GM18520 (cell line): ENCODE data around the gene CFAP69.
"Not testable (repeated sequence)": the region's sequence is repeated elsewhere in the genome, so short reads cannot be mapped to it uniquely, and the experiment has no call there.

Experiments
- ATAC-seq: cut with Tn5 transposase; IDR thresholded peaks from one replicate; pipeline ENCODE4 v1.9.1; 2021; ENCODE audit not compliant: unreplicated experiment

Gene CFAP69

DNA sequence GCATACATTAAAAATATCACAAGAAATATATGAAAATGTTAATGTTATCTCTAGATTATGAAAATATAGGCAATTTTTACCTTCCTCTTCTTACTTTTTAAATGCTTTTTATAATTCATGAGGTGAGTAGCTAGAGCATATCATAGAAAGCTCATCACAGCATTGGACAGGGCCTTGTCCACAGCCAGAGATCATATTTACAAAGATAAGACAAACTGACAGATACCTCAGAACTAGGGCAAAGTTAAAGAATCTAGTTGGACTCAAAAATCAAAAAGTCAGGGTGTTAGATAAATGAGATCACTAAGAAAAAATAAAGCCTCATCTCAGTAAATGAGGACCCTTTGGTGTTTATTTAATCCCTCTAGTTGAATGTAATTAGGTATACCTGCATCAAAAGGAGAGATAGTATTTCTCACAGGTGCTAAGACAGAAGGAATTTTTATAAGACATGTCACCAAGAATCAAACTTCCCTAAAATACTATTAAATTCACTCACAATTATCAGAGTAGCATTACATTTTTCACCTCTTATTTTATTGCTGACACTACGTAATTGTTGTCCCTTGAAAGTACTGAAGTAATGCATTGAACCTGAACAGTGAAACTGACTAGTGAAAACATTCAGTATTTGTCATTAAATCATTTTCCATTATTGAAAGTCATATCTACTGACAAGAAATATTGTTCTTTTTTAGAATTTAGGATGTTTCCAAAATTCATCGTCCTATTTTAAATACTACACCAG lies 25.6 kb downstream of the CFAP69 start:
- ATAC-seq: no peak

DNA sequence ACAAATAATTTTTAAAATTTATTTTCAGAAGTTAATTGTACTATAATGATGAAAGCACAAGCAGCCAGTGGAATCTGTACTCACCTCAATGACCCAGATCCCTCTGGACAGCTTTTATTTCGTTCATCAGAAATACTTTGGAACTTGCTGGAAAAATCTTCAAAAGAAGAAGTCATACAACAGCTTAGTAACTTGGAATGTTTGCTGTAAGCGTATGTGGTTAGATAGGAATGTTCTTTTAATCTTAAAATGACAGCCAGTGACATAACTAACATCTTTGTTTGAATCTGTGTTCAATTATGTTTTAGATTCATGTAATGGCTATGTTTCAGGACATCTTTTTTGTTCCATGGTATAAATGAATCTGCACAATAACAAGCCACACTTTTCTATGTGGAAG lies 26.8 kb downstream of the CFAP69 start:
- ATAC-seq: no peak

DNA sequence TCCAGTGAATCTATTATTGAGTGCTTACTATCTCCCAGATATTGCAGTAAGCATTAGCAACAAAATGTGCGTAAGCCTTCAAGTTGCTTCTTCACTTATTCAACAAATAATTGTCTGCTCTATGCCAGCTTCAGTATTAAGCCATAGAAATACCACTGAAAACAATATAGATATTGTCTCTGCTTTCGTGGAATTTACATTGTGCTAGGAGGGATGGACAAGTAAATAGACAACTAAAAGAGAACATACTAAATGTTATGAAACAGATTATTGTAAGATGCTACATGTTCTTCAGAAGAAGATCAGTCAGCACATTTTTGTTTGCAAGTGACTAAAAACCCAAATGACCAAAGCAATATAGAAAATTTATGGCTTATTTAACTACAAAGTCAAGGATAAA lies 27.3 kb downstream of the CFAP69 start:
- ATAC-seq: no peak

DNA sequence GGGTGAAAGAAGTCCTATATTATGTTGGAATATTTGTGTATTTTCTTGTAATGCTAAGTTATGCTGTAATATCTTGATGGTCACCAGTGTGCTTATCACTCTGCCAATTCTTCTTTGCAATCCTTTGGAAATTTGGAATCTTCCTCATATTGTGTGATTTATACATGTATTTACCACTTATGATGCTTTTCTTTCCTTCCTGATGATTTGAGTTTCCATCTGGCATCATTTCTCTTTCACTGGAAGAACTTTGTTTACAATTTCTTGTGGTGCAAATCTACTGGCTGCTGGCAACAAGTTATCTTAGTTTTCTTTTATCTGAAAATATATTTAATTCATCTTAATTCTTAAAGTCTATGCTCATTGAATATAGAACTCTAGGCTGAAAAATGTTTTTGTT lies 29.2 kb downstream of the CFAP69 start:
- no peak for ATAC-seq

DNA sequence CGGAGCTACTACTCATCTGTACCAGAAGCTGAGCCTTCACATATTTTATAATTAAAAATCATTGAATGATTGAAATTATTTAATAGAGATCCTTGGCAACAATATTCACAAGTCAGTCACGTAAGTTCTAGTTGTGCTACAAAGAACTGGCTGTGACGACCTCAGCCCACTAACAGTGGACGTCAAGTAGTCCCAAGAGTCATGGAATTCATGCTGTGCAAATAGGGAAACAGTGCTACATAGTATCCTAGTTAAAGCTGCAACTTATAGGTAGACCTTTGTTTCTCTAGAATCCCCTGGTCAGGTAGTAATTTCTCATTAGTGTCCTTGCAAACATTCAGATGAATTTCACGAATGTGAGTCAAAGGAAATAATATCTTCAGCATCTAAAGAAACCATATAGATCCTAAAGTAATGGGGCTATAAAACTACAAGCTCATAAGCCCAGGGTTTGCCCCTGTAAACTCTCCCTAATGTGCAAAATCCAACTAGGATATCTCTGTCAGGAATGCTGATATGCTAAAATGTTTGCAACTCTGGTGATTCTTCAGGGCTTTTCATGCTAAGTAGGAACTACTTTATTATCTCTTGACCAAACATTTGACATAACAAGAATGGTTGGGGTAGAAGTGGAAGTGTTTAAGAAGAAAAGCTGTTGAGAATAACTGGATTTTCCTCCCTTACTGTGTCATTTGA lies 31.2 kb downstream of the CFAP69 start:
- no peak for ATAC-seq

DNA sequence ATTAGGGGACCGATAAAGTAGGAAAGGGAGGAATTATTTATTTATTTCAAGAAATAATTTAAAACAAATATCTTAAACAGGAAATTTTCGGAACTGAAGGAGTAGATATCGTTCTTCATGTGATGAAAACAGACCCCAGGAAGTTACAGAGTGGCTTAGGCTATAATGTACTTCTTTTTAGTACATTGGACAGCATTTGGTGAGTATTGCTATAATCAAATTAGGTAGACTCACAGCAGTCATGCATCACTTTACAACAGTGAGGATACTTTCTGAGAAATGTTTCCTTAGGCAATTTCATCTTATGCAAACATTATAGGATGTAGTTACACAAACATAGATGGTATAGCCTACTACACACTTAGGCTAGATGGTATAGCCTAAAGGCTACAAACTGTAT lies 43.2 kb downstream of the CFAP69 start:
- ATAC-seq: no peak

DNA sequence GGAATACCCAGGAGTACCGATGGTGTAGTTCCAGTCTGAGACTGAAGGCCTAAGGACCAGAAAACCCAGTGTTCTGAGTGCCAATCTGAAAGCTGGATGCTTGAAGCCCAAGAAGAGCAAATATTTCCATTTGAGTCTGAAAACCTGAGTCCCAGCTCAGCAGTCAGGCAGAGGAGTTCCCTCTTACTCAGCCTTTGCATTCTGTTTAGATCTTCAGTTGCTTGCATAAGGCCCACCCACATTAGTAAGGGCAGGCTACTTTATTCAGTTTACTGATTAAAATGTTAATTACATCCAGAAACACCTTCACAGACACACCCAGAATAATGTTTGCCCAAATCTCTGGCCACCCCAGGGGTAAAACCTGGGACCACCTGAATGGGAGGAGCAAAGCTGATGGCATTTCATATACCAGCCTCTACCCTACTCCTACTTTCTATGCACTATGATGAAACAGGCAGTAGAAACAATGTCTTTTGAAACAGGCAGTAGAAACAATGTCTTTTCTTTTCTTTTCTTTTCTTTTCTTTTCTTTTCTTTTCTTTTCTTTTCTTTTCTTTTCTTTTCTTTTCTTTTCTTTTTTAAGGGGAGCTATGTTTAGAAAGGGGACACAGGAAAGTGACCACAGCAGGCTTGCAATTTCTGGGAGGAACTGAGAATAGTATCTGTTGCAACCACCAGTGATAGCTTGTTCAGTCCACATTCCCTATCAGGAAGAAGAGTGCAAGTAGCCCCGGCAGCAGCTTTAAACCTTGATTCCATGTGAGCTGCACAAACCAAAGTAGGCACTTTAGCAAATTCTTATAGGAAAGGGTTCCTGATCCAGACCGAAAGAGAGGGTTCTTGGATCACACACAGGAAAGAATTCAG lies 45.5 kb downstream of the CFAP69 start:
- ATAC-seq: no peak

DNA sequence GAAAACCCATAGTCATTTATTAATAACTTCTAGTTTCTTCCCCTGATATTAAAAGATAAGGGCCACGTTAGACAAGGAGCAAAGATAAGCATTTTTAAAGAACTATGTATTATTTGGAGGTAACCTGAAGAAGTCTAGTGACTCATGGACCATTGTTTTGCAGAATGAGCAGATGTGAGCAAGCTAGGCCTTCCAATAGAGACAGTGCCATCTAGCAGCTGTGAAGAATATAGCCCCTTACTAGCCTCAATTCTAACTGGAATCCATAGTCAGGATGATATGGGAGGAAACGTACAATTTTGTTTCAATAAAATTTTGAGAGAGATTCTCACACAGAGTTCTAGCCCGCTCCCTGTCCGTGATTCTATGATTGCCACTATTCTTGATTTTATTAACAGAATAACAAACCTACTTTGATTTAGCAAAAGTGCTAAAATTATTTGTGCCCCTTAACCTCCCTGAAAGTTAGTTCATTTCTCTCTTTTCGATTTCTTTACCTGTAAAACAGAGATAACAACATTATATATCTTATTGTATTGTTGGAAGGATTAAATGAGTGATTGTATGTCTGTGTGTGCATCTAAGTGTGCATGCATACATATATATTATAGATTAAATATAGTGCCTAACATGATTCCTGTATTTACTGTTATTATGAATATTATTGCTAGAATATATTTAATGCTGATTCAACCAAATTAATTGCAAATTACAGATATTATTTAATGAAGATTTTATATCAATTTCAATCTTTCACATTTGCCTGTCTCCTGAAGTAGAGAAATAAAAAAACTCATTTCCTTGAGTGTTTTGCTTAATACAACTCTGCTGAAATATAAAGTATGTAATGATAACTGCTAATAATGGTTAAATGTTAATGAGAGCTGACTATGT lies 53.4 kb downstream of the CFAP69 start:
- peak; percentile 91 for ATAC-seq

DNA sequence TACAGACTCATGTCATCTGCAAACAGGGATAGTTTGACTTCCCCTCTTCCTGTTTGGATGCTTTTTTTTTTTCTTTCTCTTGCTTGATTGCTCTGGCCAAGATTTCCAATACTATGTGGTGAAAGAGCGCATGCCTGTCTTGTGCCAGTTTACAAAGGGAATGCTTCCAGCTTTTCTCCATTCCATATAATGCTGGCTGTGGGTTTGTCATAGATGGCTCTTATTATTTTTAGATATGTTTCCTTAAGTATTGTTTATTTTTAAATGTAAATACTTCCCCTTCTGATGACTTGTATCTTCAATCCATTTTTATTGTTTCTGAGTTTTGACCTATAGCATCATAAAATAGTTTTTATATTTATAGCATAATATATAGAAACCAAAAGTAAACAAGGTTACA lies 58.3 kb downstream of the CFAP69 start:
- no peak for ATAC-seq

DNA sequence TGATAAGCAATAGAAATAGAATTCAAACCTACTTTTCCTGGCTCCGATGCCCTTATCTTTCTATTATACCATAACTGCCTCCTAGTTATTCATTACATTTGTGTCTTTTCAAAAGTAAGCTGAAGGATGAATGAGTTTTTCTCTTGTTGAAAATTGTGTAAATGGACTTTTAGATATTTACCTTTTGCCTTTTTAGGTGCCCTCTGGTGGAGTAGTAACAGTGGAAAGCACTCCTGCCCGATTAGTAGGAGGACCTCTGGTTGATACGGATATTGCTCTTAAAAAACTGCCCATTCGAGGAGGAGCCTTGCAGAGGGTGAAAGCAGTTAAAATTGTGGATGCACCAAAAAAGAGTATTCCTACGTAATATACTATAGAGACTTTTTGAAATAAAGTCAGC lies 64.9 kb downstream of the CFAP69 start:
- ATAC-seq: no peak

DNA sequence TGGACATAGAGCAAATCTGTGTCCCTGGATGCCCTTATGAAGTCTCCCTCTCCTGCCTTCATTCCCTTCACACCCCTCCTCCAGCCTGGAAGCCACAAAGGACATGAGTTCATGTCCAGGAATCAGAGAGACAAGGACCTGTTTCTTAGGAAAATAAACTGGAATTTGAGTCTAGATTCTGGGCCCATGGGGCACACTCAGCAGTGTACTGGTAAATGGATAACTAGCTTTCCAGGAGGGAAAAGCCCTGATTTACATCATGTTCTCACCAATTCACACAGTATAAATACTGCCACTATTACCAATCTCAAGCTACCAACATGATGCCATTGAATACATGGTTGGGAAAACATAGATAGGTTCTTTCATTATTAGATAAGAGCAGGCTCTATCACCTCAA lies 66.2 kb downstream of the CFAP69 start:
- no peak for ATAC-seq

DNA sequence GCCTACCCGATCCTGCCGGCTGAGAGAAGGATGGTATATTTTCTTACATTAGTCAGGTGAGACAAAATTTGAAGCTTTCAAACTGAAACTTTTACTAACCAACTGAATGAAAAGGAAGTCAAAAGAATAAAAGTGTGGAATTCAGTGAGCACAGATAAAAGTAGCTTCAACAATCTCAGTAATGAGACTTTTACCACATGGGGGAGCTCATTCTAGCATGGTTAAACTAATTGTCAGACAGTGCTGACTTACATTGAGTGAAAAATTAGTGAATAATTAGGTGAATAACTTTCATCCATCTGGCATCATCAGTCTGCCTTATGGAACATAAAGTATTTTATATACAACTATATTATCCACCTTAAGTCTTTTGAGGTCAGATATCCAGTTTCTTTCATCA lies 67.8 kb downstream of the CFAP69 start:
- no peak for ATAC-seq

DNA sequence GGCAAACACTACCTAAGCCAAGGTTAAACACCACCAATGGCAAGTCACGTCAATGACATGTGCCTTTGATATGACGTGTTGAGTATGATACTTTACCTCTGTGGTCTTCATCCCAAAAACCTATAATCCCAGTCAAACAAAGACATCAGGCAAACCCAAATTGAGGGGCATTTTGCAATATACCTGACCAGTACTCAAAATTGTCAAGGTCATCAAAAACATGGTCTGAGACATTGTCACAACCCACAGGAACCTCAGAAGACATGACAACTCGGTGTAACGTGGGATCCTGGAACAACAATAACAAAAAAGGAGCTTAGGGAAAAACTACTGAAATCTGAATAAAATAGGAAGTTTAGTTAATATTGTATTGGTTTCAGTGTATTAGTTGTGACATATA lies 68.9 kb downstream of the CFAP69 start:
- no peak for ATAC-seq

DNA sequence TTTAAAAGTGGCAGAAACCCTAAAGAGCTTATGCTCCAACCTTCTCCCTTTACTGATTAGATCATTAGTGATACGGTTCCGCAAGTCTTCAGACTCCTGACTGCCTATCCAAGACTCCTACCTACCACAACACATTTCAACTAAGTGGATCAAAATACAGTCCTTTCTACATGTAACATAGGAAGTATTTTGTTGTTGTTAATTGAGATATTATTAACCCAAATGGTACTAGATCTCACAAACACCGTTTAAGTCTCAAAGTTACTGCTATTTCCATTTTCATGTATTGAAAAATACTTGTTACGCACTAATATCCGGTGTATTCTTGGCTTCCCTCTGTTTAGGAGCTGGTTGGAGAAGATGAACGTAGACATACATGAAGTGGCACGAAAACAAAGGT lies 75.0 kb downstream of the CFAP69 start:
- no peak for ATAC-seq

DNA sequence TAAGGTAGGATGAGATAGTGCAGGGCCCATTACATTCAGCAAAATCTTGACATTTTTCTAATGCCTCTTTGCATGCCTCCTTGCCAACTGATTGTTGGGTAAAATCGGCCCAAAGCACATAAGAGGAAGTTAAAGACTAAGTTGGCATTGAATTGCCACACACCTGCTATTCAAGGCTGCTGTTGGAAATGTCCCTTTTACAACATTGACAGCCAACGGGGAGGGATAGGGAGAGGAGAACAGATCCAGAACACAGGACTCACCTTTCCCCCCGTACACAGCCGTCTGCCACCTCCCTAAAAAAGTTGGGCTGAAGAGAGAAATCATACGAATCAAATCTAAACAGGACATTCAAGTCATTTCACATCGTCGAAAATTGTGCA lies 75.4 kb downstream of the CFAP69 start:
- no peak for ATAC-seq

DNA sequence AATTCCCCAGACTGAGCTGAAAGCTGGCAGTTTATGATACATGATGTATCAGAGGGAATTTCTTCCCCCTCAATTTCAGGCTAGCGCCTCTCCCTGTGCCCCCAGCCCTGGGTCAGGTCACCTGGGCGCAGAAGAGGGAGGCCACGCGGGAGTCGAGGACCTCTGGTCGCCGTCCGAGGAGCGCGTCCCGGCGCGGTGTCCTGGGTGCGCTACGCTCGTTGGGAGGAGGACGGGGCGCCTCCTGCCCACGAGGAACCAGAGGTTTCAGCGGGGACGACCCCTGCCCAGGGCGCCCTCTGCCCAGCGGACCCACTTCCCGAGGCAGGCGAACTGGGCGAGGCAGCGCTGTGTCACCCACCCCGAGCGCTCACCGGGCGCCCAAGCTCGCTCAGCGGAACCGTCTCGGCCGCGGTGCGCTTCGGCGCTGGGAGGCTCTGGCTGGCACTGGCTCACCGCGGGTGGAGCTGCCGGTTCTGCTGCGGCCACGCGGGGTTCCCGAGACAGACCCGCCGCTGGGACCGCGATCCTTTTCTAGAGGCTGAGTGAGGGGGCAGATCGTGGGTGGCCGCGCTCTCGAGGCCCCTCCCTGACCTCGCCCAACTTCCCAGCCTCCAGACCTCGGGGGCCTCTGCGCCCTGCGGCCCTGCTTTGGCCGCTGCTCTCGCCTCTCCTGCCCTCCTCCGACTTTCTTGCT lies 76.0 kb downstream of the CFAP69 start, which contains the start of gene FAM237B:
Gene FAM237B, minus strand, starts transcription at position 504 of the 694 bp plus-strand sequence. CDS start 1,556 bp downstream, outside the sequence.
- no peak for ATAC-seq

DNA sequence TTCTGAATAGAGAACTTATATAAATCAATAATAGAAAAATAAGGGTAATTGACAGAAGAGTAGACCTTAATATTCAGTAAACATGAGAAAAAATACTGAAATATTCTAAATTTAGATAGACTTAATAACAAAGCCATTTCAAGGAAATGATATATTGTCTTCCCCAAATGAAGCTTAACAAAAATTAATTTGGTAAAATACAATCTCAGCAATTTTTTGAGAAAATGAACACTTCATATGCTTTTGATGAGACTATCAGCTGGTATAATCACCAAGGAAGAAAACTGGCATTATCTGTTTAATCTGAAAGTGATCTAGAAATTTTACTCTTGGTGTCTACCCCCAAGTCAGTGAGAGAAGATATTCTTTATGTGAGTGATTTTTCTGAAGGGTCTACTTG lies 77.9 kb downstream of the CFAP69 start:
- ATAC-seq: no peak

DNA sequence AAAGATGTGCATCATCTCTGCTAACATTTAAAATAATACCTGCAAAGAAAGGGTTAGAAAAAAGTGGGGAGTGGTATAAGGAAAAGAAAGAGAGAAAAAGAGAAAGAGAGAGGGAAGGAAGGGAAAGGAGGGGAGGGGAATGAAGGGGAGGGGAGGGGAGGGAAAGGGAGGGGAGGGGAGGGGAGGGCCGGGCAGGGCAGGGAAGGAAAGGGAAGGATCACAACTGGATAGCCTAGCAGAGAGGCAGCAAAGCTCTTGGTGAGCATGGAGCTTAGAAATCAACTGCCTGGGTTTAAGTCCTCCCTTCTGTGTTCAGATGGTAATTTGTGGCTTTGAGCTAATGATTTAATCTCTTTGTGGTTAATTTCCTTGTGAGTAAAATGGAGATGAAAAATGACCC lies 81.5 kb downstream of the CFAP69 start:
- ATAC-seq: no peak

DNA sequence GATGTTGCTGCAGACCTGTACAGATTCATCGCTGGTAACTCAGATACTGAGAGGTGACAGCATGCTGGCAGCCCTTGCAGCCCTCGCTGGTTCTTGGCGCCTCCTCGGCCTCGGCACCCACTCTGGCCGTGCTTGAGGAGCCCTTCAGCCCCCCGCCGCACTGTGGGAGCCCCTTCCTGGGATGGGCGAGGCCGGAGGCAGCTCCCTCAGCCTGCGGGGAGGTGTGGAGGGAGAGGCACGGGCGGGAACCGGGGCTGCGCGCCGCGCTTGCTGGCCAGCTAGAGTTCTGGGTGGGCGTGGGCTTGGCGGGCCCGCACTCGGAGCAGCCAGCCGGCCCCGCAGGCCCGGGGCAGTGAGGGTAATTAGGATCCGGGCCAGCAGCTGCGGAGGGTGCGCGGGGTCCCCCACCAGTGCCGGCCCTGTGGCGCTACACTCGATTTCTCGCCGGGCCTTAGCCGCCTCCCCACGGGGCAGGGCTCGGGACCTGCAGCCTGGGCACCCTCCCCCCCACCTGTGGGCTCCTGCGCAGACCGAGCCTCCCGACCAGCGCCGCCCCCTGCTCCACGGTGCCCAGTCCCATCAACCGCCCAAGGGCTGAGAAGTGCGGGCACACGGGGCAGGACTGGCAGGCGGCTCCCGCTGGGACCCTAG lies 89.3 kb downstream of the CFAP69 start:
- no peak for ATAC-seq

DNA sequence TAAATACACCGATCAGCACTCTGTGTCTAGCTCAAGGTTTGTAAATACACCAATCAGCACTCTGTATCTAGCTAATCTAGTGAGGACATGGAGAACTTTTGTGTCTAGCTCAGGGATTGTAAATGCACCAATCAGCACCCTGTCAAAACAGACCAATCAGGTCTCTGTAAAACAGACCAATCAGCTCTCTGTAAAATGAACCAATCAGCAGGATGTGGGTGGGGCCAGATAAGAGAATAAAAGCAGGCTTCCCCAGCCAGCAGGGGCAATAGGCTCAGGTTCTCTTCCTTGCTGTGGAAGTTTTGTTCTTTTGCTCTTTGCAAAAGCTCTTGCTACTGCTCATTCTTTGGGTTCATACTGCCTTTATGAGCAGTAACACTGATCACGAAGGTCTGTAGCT lies 90.0 kb downstream of the CFAP69 start:
- ATAC-seq: not testable (repeated sequence)
